Measurements from ENCODE around the gene SOD1.

The SOD1 gene

DNA sequence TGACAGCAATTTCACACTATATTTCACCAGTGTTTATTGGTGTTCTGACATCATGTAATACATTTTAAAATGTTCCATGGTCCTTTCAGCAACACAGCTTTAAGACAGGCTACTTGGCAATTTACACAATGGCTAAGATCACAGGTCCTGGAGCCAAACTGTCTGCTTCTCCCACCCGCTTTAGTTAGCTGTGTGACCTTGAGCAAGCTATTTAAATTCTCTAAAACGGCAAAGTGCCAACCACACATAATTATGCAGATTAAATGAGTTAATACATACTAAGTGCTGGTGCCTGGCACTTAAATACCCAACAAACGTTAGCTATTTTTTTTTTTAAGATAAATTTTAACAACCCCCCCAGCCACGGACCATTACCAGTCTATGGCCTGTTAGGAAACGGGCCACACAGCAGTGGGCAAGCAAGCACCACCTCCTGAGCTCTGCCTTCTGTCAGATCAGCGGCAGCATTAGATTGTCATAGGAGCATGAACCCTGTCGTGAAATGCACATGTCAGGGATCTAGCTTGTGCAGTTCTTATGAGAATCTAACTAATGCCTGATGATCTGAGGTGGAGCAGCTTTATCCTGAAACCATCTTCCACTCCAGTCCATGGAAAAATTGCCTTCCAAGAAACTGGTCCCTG lies 26.9 kb downstream of the SOD1 start:
- no peak for DNase-seq

DNA sequence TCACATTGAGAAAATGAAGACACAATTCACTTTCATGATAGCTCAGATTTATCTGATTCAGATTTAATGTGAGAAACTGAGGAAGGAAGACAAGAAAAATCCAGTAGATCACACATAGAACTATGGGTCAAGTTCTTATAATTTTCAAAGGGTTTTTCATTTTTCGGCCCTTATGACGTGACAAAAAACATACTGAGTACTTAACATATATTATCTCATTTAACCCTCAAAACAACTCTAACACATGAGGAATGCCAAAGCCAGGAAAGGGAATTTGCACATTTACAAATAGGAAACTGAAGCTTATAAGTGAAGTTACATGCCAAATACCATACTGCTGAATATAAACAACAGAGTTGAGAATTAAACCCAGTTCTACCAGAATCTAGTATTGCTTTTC lies 27.6 kb downstream of the SOD1 start:
- no peak for DNase-seq

DNA sequence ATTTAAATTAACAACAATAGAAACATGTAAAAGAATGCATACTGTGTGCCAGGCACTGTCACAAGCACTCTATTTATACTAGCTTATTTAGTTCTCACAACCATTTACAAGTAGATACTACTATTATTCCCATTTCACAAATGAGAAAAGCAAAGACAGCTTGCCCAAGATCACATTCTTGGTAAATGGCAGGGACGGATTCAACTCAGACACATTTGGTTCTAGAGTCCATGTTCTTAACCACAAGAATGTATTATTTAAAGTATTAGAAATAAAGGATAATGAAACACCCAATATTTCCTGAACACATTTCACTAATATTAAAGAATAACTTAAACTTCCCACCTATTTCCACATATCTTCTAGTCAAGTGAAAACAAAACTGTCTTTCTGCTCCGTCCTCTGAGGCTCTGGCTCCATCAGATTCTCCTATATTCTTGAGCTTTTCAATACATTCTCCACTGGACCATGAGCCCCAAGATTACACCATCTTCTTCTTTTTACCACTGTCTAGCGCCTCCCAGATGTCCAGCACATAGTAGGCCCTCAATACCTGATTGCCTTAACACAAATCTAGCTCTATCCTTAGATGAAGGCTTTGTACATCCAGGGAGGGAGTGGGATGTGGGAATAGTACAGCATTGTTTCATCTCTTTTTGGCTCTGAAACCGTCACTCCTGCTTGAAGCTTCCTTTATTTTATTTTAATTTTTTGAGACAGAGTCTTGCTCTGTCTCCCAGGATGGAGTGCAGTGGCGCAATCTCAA lies 29.3 kb downstream of the SOD1 start:
- DNase-seq: no peak

DNA sequence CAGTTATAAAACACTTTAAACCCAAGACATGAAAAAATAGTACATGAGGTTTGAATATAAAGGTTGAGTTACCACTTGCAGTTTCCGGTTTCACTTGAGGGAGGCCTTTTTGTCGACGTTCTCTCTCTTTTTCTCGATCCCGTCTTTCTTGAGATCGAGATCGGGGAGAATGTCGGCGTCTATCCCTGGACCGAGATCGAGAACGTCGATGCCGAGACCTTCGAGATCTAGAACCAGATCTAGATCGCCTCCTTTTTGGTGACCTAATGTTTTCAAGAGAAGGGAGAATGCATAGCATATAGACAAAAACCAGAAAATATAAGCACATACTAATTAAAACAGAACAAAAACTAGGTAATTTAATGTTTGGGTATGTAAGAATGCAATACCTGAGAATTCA lies 33.7 kb downstream of the SOD1 start:
- DNase-seq: no peak

DNA sequence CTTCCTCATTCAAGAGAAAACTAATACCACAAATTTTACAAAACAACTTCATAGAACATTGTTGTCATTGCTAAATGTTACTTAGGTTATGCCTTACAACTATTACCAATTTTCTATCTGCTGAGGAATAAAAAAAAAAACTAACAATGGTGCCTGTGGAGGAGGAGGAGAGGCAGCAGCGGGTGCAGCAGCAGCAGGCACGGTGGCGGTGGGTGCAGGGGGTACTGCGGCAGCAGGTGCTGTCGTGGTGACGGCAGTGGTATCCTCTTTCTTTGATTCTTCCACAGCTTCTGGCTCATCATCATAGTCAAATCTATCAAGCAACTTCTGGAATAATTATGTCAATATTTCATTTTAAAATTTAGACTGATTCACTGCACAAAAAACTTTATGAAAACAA lies 36.9 kb downstream of the SOD1 start:
- no peak for DNase-seq

DNA sequence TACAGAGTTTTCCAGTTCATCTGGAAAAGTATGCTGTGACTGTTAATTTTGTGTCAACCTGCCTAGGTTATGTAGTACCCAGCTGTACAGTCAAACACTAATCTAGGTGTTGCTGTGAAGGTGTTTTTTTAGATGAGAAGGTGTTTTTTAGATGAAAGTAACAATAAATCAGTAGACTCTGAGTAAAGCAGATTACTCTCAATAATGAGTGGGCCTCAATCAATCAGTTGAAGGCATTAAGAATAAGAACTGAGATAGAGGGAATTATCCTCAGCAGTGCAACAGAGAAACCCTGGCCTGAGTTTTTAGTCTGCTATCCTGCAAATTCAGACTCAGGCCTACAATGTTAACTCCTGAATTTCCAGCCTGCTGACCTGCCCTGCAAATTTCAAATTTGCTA lies 39.0 kb downstream of the SOD1 start:
- DNase-seq: no peak

DNA sequence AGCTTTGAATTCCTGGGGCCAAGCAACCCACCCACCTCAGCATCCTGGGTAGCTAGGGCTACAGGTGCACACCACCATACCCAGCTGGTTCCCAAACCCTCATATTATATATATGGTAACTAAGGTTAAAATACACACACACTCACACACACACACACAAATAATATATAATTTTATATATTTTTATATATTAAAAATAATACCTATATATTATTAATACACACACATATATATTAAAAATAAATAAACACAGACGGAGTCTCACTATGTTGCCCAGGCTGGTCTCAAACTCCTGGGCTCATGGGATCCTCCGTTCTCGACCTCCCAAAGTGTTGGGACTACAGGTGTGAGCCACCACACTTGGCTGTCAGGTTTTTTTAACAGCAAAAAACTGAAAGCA lies 40.5 kb downstream of the SOD1 start:
- DNase-seq: no peak

DNA sequence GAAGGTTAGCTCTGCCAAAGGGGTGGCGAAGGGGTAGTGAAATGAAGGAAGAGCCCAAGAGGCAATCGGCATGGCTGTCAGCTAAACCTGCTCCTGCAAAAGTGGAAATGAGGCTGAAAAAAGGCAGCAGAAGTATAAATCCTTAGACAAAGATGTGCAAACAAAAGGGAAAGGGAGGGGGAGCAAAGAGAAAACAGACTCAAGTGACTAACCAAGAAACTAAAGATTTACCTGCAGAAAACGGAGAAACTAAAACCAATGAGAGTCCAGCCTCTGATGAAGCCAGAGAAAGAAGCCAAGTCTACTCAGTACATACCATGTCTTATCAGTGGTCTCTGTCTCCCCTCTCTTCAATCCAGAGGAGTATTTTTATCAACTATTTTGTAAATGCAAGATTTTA lies 47.1 kb downstream of the SOD1 start:
- no peak for DNase-seq

DNA sequence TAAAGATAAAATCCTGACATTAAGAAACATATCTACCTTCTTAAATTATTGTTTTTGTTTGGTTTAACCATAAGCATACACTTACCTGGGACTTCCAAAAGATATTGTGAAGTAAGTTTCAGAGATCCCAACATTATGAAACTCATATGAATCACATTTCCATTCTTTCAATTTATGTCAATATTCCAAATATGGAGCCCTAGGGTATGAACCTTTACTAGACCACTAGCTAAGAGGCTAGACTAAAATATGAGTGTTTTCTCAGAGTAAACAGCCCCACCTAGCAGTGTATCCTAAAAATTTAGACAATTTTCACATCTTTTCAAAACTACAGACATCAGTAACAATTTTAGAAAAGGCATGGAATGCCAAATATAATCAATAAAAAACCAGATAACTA lies 48.0 kb downstream of the SOD1 start:
- DNase-seq: no peak

DNA sequence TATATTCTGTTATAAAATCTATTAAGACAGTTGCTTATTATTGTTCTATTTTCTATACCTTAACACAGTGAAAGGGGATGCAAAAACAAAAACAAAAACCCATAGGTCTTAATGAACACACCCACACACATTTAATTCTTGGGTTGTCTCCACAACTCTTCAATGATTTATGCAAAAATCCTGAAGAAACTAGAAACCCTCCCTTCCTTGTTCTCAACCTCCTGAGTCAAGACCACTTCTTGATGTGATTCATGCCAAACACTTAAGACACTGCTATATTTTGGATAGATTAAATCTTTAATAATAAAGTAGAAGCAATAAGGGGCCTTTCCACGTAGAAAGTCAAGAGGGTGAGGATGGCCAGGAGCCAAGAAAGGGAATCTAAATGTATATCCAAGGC lies 49.0 kb downstream of the SOD1 start:
- DNase-seq: no peak

DNA sequence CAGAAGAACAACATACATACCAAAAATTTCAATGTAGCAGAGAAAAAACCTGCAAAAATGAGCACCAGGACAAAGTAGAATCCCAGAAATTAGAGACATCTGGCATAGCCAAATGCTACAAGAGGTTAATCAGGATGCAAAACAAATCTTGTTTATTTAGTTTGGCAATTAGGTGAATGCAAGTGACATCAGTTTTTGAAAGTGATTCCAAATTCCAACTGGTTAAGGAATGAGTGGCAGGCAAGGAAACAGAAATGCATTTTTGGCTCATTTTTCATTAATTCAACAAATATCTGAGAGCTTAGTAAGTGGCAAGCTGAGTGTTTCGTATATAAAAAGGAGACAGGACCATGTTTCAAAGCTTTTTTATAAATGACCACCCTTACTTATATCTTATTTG lies 51.1 kb downstream of the SOD1 start:
- no peak for DNase-seq

DNA sequence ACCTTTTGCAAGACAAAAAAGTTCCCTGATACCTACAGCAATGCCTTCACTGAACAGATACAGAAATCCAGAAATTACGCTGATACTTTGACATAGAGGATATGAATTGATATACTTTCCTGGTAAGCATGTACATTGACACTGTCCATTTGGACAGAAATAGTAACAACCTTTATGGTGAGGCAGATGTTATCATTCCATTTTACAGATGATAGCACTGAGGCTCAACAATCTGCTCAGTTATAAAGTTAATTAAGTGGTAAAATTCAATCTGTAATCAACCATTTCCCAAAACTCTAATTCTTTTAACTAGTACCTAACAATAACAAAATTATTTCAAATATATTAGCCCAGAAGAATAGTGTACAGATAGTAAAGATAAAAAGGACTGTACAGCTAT lies 51.8 kb downstream of the SOD1 start:
- no peak for DNase-seq

DNA sequence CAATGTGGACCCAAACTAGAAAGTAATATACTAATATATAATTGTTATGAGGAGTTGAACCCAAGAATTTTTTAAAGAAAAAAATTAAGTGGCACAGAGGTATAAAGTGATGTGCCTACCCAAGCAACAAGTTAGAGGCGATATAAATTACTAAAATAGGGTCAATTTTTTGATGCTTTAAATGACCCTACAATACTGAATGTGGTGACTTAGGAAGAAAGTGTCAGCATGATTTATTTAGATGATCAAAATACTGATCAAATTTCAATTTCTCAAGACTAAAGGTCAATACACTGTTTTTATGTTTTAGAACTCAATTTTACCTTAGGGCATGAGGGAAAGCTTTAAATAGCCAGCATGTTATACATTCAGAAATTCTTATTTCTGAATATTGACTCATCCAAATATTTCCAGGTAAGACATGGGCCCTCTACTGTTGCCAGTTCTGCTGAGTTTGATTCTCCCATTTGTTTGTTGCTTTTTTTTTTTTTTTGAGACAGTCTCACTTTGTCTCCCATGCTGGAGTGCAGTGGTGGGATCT lies 52.3 kb downstream of the SOD1 start:
- DNase-seq: no peak

DNA sequence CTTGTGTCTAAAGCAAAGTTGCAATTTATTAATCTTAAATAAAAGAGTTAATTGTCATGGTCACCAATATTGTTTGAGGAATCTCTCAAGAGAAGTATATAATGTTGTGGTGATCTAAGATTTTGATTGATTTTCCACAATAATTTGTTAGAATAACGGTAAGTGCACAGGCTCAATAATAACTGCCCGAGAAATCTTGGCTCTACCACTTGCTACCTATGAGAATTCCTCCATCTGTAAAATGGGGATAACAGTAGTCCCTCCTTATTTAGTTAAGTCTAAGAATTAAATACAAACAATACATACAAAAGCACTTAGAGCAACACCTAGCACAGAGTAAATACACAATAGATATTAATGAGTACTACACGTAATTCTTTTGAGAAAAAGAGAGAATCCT lies 53.6 kb downstream of the SOD1 start:
- no peak for DNase-seq

DNA sequence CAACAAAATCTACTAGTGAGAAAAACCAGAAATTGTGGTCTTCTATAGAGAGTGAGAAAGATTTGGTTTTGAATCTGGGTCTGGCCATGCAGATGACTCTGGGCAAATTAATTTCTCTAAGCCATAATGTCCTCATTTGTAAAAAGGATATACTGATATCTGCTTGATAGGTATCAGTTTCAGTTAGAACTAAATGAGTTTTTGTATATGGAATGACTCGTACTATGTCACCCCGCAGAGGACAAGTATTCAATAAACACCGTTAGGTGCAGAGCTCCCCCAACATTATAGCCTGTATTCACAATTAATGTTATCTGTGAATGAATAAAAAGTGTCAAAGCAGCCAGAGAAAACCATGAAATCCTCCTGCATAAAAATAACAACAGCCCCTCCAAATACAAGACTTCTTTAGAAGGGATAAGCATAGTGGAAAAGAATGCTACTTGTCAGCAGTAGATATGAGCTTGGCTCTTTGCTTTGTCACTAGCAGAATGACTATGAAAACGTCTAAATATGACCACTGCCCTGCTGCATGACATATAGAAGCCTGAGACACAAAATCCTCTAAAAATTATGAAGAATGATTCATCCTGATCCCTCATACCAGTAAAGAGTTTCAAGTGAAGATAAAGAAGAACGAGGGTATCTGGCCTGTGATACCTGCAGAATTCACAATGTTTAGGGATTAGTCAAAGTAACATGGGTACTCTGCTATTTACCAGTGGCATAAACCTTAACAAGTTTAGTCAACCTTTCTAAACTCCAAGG lies 54.7 kb downstream of the SOD1 start:
- no peak for DNase-seq

DNA sequence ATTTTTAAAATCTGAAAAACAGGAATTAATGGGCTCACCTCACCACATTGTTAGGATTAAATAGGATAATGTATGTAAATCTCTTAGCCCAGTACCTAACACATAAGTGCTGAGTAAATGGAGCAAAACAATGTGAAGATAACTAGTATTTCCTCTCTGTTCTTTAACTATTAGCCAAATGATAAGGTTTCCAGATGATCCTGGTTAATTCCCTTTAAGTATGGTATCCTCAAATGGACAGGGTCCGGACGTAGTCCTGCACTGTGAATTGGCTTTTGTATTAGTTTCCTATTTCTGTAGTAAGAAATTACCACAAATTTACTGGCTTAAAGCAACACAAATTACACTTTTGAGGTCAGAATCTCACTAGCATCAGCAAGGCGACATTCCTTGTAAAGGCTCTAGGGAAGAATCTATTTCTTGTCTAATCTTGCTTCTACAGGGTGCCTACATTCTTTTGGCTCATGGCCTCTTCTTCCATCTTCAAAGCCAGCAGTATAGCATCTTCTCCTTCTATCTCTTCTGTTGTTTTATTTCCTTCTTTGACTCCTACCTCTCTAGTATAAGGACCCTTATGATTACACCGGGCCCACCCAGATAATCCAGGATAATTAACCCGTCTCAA lies 55.4 kb downstream of the SOD1 start:
- DNase-seq: no peak

DNA sequence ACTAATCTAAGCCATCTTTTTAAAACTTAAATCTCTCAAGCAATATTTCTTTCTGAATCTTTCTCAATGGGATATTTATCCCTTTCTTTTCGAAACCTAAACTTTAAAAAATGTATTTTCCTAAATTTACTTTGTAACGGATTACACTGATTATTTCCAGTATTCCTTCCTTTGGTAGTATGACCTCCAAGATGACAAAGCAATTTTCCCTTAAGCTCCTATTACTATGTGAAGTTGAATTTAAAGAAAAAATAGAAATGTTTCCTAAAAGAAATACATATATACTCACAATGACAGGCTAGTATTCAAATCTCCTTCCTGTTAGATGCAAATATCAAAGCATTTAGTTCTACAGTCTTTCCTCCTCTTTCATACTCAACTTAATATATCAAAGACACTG lies 56.6 kb downstream of the SOD1 start:
- no peak for DNase-seq
